GM19452 (cell line): ENCODE results near the gene TRIM48.
"Not testable (repeated sequence)": the region's sequence is repeated elsewhere in the genome, so short reads cannot be mapped to it uniquely, and the experiment has no call there.

Experiments
- ATAC-seq: cut with Tn5 transposase; IDR thresholded peaks from one replicate; pipeline ENCODE4 v1.9.1; 2021; ENCODE audit not compliant: unreplicated experiment

TRIM48 gene

GRCh38 chr11:55261855-55262254, at the start of gene TRIM48:
Gene TRIM48 (plus strand): TSS chr11:55262155. CDS start chr11:55262268, 113 bp downstream.
- not testable (repeated sequence) for ATAC-seq

- ATAC-seq = not testable (repeated sequence)
Observed at GRCh38 chr11:55238316-55238715, 23.6 kb upstream of the TRIM48 start.

- ATAC-seq = no peak
Observed at GRCh38 chr11:55263081-55263480, 1.1 kb downstream of the TRIM48 start.
